Neural progenitor cell (in vitro differentiated cells): ENCODE data around the gene ADGRD2. TPM values are rescaled to one million over a fixed set of nuclear protein-coding genes. Genes with fewer than 3 reads are reported as not detected.

ENCODE experiments used
- DNase-seq: peaks from one replicate; pipeline ENCODE4 v3.0.0-alpha.2; 2016; ENCODE audit warnings: low spot score
- H2AFZ ChIP-seq: fragments of 200-600 bp; sonication (generic); replicated peaks from 2 replicates; pipeline ENCODE4 v1.6.1; 2016; ENCODE audit warnings: antibody characterized with exemption
- H3F3A ChIP-seq: fragments of 200-600 bp; sonication (generic); 2 replicates; pipeline ENCODE4 v1.6.1; 2016; ENCODE audit warnings: antibody characterized with exemption, low read depth
- H3K27ac ChIP-seq: fragments of 200-600 bp; sonication (generic); 2 replicates; pipeline ENCODE4 v1.5.1; 2016; ENCODE audit warnings: mild to moderate bottlenecking
- H3K27me3 ChIP-seq: fragments of 200-600 bp; sonication (generic); 2 replicates; pipeline ENCODE4 v1.6.1; 2016; ENCODE audit warnings: mild to moderate bottlenecking, moderate library complexity
- H3K36me3 ChIP-seq: fragments of 200-600 bp; sonication (generic); 2 replicates; pipeline ENCODE4 v1.5.1; 2016
- H3K4me1 ChIP-seq: fragments of 200-600 bp; sonication (generic); 2 replicates; pipeline ENCODE4 v1.6.1; 2016; ENCODE audit warnings: mixed run types
- H3K4me2 ChIP-seq: fragments of 200-600 bp; sonication (generic); 2 replicates; pipeline ENCODE4 v1.6.1; 2016
- H3K4me3 ChIP-seq: fragments of 200-600 bp; sonication (generic); 2 replicates; pipeline ENCODE4 v1.5.1; 2016
- H3K79me2 ChIP-seq: fragments of 200-600 bp; sonication (generic); 2 replicates; pipeline ENCODE4 v1.6.1; 2016; ENCODE audit warnings: low read depth
- H3K9ac ChIP-seq: fragments of 200-600 bp; sonication (generic); 2 replicates; pipeline ENCODE4 v1.6.1; 2016
- H3K9me3 ChIP-seq: fragments of 200-600 bp; sonication (generic); 2 replicates; pipeline ENCODE4 v1.5.1; 2016; ENCODE audit warnings: low read depth
- H4K20me1 ChIP-seq: fragments of 200-600 bp; sonication (generic); 2 replicates; pipeline ENCODE4 v1.6.1; 2016; ENCODE audit warnings: low read depth
- H3K27ac Mint-ChIP-seq: 3 replicates; pipeline ENCODE4 v1.8.0; 2021; ENCODE audit warnings: mixed read lengths
- H3K27me3 Mint-ChIP-seq: 2 replicates; pipeline ENCODE4 v1.8.0; 2022; ENCODE audit warnings: low read depth, mild to moderate bottlenecking, inconsistent platforms, moderate library complexity, mixed read lengths; ENCODE audit not compliant: insufficient read depth
- H3K36me3 Mint-ChIP-seq: 3 replicates; pipeline ENCODE4 v1.8.0; 2021; ENCODE audit warnings: mixed read lengths
- H3K4me1 Mint-ChIP-seq: 3 replicates; pipeline ENCODE4 v1.8.0; 2021; ENCODE audit warnings: mixed read lengths
- H3K4me3 Mint-ChIP-seq: 3 replicates; pipeline ENCODE4 v1.8.0; 2021; ENCODE audit warnings: mild to moderate bottlenecking, moderate library complexity, mixed read lengths
- H3K9me3 Mint-ChIP-seq: 3 replicates; pipeline ENCODE4 v1.8.0; 2020; ENCODE audit warnings: mixed read lengths
- CTCF ChIP-seq: fragments of 200-600 bp; sonication (generic); IDR thresholded peaks from 2 replicates; pipeline ENCODE4 v1.5.1; 2017; ENCODE audit warnings: antibody characterized with exemption, mild to moderate bottlenecking
- EZH2 ChIP-seq: fragments of 200-600 bp; sonication (generic); IDR thresholded peaks from 2 replicates; pipeline ENCODE4 v1.6.1; 2017; ENCODE audit warnings: antibody characterized with exemption, mild to moderate bottlenecking, moderate library complexity
- EZH2phosphoT487 ChIP-seq: fragments of 200-600 bp; sonication (generic); IDR thresholded peaks from 2 replicates; pipeline ENCODE4 v1.6.1; 2017; ENCODE audit warnings: antibody characterized with exemption
- total RNA-seq: library from RNA; depleted of rRNA; stranded (reverse); fragments of >200 nt; gene quantifications from 2 replicates; pipeline ENCODE4 v1.2.3, GENCODE V29; 2015; ENCODE audit warnings: low replicate concordance

Gene ADGRD2
- total RNA-seq, 1 donor from 2014 or later: 0.13 TPM

DNA sequence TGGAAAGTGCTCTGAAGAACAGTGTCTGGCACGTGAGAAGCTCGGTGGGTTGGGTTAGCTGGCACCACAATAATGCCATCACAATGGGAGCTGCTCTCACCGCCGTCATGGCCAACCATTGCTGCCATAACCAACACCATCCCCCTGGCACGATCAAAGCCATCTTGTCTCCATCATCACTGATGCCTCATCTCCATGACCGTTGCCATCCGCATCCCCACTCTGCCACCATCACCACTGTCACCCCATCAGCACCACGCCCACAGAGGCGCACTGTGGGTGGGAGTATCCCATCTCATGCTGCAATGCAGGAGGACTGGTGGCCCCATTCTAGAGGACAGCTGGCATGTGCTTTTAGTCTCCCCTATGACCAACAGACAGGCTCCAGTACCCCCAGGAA, 33.2 kb downstream of the ADGRD2 start:
- Histone ChIP-seq H3K4me1 (peaks cover 58% of the 10 kb centered on the region), H3K79me2 (no peaks in the 10 kb centered on the region), H3K9me3 (no peaks in the 10 kb centered on the region), H4K20me1 (no peaks in the 10 kb centered on the region), H3K36me3 (no peaks in the 10 kb centered on the region), H3K9ac (no peak overlapping the region), H3K27me3 (peaks cover 17% of the 10 kb centered on the region), H3K4me2 (no peak overlapping the region), H2AFZ (no peak overlapping the region), H3K4me3 (no peak overlapping the region), H3F3A (peaks cover 56% of the 10 kb centered on the region), H3K27ac (no peak overlapping the region)
- no peak overlapping the region for H3K27ac Mint-ChIP-seq
- peaks cover 18% of the 10 kb centered on the region for H3K27me3 Mint-ChIP-seq
- H3K36me3 Mint-ChIP-seq: no peaks in the 10 kb centered on the region
- peaks cover 45% of the 10 kb centered on the region for H3K4me1 Mint-ChIP-seq
- peaks cover 2% of the 10 kb centered on the region for H3K9me3 Mint-ChIP-seq
- DNase-seq: no peak
- peak overlapping the region; percentile 38 for H3K4me3 Mint-ChIP-seq
- TF ChIP-seq EZH2phosphoT487 (no peak), EZH2 (no peak), CTCF (no peak)

DNA sequence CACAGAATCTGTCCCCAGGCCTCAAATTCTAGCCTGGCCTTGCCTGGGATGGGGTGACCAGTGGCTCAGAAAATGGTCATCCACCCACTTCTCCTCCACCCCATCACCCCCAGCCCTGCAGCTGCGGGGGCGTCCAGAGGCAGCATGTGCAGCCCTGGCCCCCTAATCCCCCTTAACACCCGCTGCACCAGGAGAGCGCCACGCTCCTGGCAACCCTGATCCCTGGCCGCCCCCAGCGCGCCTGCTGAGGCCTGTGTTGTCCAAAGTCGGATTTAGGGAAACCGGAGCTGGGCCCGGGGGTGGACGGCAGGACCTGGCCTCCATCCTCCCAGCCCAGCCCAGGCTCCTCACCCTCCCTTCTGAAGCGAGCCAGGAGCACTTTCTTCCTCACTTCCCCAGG, 35.0 kb downstream of the ADGRD2 start:
- Histone ChIP-seq H3K27ac (no peak overlapping the region), H2AFZ (no peak overlapping the region), H3K9ac (no peak overlapping the region), H3K36me3 (no peaks in the 10 kb centered on the region), H3K4me3 (no peak overlapping the region), H3F3A (peaks cover 50% of the 10 kb centered on the region), H3K9me3 (no peaks in the 10 kb centered on the region), H3K79me2 (no peaks in the 10 kb centered on the region), H3K27me3 (peaks cover 1% of the 10 kb centered on the region), H3K4me1 (peaks cover 70% of the 10 kb centered on the region), H3K4me2 (peak overlapping the region; percentile 73), H4K20me1 (no peaks in the 10 kb centered on the region)
- Mint-ChIP-seq H3K9me3 (peaks cover 2% of the 10 kb centered on the region), H3K36me3 (no peaks in the 10 kb centered on the region), H3K4me3 (peak overlapping the region; percentile 58), H3K27ac (peak overlapping the region; percentile 90), H3K4me1 (peaks cover 52% of the 10 kb centered on the region), H3K27me3 (peaks cover 21% of the 10 kb centered on the region)
- TF ChIP-seq EZH2phosphoT487 (peak; percentile 25), EZH2 (no peak), CTCF (no peak)
- DNase-seq: peak; percentile 76

GRCh38 chr9:124485936-124486335, 35.7 kb downstream of the ADGRD2 start:
- H3K79me2 ChIP-seq: no peaks in the 10 kb centered on the region
- Mint-ChIP-seq H3K4me3 (peak overlapping the region; percentile 58), H3K9me3 (peaks cover 2% of the 10 kb centered on the region), H3K27me3 (peaks cover 18% of the 10 kb centered on the region), H3K36me3 (no peaks in the 10 kb centered on the region), H3K27ac (peak overlapping the region; percentile 90), H3K4me1 (peaks cover 53% of the 10 kb centered on the region)
- H3K9ac ChIP-seq: no peak overlapping the region
- no peaks in the 10 kb centered on the region for H3K36me3 ChIP-seq
- H3K4me1 ChIP-seq: peaks cover 76% of the 10 kb centered on the region
- no peak overlapping the region for H3K4me3 ChIP-seq
- H3K4me2 ChIP-seq: peak overlapping the region; percentile 73
- TF ChIP-seq CTCF (no peak), EZH2phosphoT487 (no peak), EZH2 (no peak)
- no peaks in the 10 kb centered on the region for H4K20me1 ChIP-seq
- H2AFZ ChIP-seq: no peak overlapping the region
- H3K9me3 ChIP-seq: no peaks in the 10 kb centered on the region
- H3F3A ChIP-seq: peaks cover 50% of the 10 kb centered on the region
- H3K27me3 ChIP-seq: no peaks in the 10 kb centered on the region
- no peak overlapping the region for H3K27ac ChIP-seq
- no peak for DNase-seq
